Fibroblast of lung (primary cell): ENCODE data around the gene LAGE3. TPM values are rescaled to one million over a fixed set of nuclear protein-coding genes. Genes with fewer than 3 reads are reported as not detected.
A peak's percentile ranks its signal among the peaks of the same experiment; 100 is the strongest.

ENCODE experiments used
- DNase-seq, 2 donors: peaks; one replicate each; pipeline versions ENCODE4 v3.0.0 to v3.0.0-alpha.2; 2010; ENCODE audit warnings: low read depth in 2 of 2
- H2AFZ ChIP-seq: 2 replicates; pipeline ENCODE4 v1.5.1; 2012; ENCODE audit warnings: low read length, control low read depth, inconsistent platforms
- H3K27ac ChIP-seq: 2 replicates; pipeline ENCODE4 v1.5.1; 2011; ENCODE audit warnings: low read length, control low read depth; ENCODE audit not compliant: insufficient read depth
- H3K27me3 ChIP-seq: 2 replicates; pipeline ENCODE4 v1.5.1; 2011; ENCODE audit warnings: mild to moderate bottlenecking, low read length; ENCODE audit not compliant: control insufficient read depth, insufficient read depth
- H3K36me3 ChIP-seq: 2 replicates; pipeline ENCODE4 v1.5.1; 2011; ENCODE audit warnings: low read length; ENCODE audit not compliant: control insufficient read depth, insufficient read depth
- H3K4me1 ChIP-seq: 2 replicates; pipeline ENCODE4 v1.5.1; 2011; ENCODE audit warnings: low read length; ENCODE audit not compliant: control insufficient read depth, insufficient read depth; ENCODE audit errors: extremely low read depth
- H3K4me2 ChIP-seq: 2 replicates; pipeline ENCODE4 v1.5.1; 2011; ENCODE audit warnings: low read length, control low read depth; ENCODE audit not compliant: insufficient read depth; ENCODE audit errors: extremely low read depth
- H3K4me3 ChIP-seq, 4 experiments: fragments of 200-600 bp in 1 of 4; sonication (generic) in 1 of 4; replicated peaks in 1 of 4; 2 replicates each; pipeline ENCODE4 v1.5.1; 2011 to 2016; ENCODE audit warnings: low read length in 4 of 4, low read depth in 3 of 4, mild to moderate bottlenecking in 3 of 4, control low read depth in 2 of 4, inconsistent platforms in 1 of 4, mixed read lengths in 1 of 4; ENCODE audit not compliant: insufficient read depth in 1 of 4; ENCODE audit errors: control extremely low read depth in 1 of 4
- H3K79me2 ChIP-seq: 2 replicates; pipeline ENCODE4 v1.5.1; 2012; ENCODE audit warnings: mild to moderate bottlenecking, low read length, inconsistent platforms; ENCODE audit not compliant: control insufficient read depth, insufficient read depth
- H3K9ac ChIP-seq: 2 replicates; pipeline ENCODE4 v1.5.1; 2011; ENCODE audit warnings: mild to moderate bottlenecking, low read length, control low read depth; ENCODE audit not compliant: insufficient read depth
- H3K9me3 ChIP-seq: 2 replicates; pipeline ENCODE4 v1.5.1; 2012; ENCODE audit warnings: low read depth, low read length; ENCODE audit not compliant: control insufficient read depth, insufficient read depth
- H4K20me1 ChIP-seq: 2 replicates; pipeline ENCODE4 v1.5.1; 2011; ENCODE audit warnings: low read length; ENCODE audit not compliant: control insufficient read depth, insufficient read depth; ENCODE audit errors: extremely low read depth
- CTCF ChIP-seq, 2 donors: IDR thresholded peaks in 1 of 2; conservative IDR thresholded peaks in 1 of 2; 1 replicate in 1 of 2; 2 replicates in 1 of 2; pipeline ENCODE4 v1.5.1; 2011 to 2012; ENCODE audit warnings: low read length in 2 of 2, control low read depth in 1 of 2, inconsistent platforms in 1 of 2, low read depth in 1 of 2, mild to moderate bottlenecking in 1 of 2
- EZH2 ChIP-seq: IDR thresholded peaks from 2 replicates; pipeline ENCODE4 v1.5.1; 2012; ENCODE audit warnings: low read length, control low read depth, mild to moderate bottlenecking; ENCODE audit errors: missing control alignments
- polyA plus RNA-seq, 2 donors: library from polyadenylated mRNA; depleted of rRNA in 1 of 2; stranded (reverse) in 1 of 2; unstranded in 1 of 2; fragments of >200 nt; gene quantifications; 2 replicates each; pipeline ENCODE4 v1.2.1, GENCODE V29; 2011 to 2012; ENCODE audit warnings: missing spikeins in 1 of 2
- total RNA-seq: library from RNA; depleted of rRNA; stranded (reverse); fragments of >200 nt; gene quantifications from 2 replicates; pipeline ENCODE4 v1.2.1, GENCODE V29; 2014

LAGE3 gene
- total and polyA plus RNA-seq, 2 donors (not counting 1 experiment from before 2014, with no cell fraction given) = 6.4 to 13.4 TPM

DNA sequence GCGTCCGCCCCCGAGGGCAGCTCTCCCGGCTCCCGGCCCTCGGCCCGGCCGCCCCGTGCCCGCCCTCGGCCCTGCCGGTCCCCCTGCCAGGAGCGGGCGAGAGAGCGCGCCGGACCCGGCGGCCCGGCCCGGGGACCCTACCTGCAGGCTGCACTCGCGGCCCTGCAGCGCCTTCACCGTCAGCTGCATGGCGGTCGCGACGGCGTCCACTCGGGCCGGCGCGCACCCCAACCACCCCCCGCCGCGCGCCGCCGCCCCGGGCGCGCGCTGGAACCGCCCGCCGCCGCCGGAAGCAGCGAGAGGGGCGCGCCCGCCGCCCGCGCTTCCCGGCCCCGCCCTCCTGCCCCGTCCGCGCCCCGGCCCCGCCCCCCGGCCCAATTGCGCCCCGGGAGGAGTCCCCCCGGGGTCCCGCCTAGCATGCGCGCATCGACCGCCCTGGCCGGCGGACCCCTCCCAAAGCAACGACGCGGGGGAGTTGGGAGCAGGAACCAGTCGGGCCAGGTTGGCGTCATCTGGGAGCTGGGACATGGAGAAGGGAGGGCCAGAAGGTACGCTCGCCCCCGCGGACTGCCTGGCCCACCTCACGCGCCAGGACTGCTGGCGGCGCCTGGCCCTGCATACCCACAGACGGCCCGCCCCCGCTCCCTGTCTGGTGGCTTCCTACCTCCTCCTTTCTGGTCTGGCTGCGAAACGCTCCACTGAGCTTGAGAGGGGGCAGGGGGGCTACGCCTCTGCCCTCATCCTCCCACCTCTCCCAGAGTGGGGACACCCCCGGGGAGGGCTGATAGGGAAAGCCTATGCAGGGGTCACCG is 7.5 kb upstream of the LAGE3 start, which contains the start of gene UBL4A:
Gene UBL4A (minus strand): TSS at position 220 of the 812 bp plus-strand sequence. CDS start 31 bp downstream, at position 189.
- Histone ChIP-seq H3K9me3 (no peaks in the 10 kb centered on the region), H3K27me3 (no peaks in the 10 kb centered on the region), H3K36me3 (peaks cover 5% of the 10 kb centered on the region), H2AFZ (no peak within 1 kb of the TSS), H3K9ac (peak within 1 kb of the TSS; percentile 58), H4K20me1 (no peaks in the 10 kb centered on the region), H3K4me3 (peak within 1 kb of the TSS; percentile 33 to 62 (median 47)), H3K27ac (peak within 1 kb of the TSS; percentile 34), H3K4me1 (peaks cover 2% of the 10 kb centered on the region), H3K4me2 (peak within 1 kb of the TSS; percentile 48), H3K79me2 (peaks cover 4% of the 10 kb centered on the region)
- DNase-seq = peak in 1 of 2 donors; percentile 63
- TF ChIP-seq CTCF (conservative IDR thresholded peaks at IDR 0.05 in 1 of 2, IDR thresholded peaks at IDR 0.05 in 1 of 2; ENCODE audit: low read depth in 1 of 2, low read length in 2 of 2) (no peak), EZH2 (no peak)

- Histone ChIP-seq H4K20me1 (no peaks in the 10 kb centered on the region), H3K79me2 (peaks cover 4% of the 10 kb centered on the region), H3K9me3 (no peaks in the 10 kb centered on the region), H3K4me1 (peaks cover 2% of the 10 kb centered on the region), H3K4me2 (peak overlapping the region; percentile 48), H3K27ac (no peak overlapping the region), H3K9ac (peak overlapping the region; percentile 58), H3K4me3 (peak overlapping the region; percentile 29 to 62 (median 47)), H3K27me3 (no peaks in the 10 kb centered on the region), H3K36me3 (peaks cover 5% of the 10 kb centered on the region), H2AFZ (no peak overlapping the region)
- TF ChIP-seq EZH2 (no peak), CTCF (conservative IDR thresholded peaks at IDR 0.05 in 1 of 2, IDR thresholded peaks at IDR 0.05 in 1 of 2; ENCODE audit: low read depth in 1 of 2, low read length in 2 of 2) (no peak)
- no peak for DNase-seq
Measured at GRCh38 chrX:154486052-154486395, 6.9 kb upstream of the LAGE3 start.

DNA sequence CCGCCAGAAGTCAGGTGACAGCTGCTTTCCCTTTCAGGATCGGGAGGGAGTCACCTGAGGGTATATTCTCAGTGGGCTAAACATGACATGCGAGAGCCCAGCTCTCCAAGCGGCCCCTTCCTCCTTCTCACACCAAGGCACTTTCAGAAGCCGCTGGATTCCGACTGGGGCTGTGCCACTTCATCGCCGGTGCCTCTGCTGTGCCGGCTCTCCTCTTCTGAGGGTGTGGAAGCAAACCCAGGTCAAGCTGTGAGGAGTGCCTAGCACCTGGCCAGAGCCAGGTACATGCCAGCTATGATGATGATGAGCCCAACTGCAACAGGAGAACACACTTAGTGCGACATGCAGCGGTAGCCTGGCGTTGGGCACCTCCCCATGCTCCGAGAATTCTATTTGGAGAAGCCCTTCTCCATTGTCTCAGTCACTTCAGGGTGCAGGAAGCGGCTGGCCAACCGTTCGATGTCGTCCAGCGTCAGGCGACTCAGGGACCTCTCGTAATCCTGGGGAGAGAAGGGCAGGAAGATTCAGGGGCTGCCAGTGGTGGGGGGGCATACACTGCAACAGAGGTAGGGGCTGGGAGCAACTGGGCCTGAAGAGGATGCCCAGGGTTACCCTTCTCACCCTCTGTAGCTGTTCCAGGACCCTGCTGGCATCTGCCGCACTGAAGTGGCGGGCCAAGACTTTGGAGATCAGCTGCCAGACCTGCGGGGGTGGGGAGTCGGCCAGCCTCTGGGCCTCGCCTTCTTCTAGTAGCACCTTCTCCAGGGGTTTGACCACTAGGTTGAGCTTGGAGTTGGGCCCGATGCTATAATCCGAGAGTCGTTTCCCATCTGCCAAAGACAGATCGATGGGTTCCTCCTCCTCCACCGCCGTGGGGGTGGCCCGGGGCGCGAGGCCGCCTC is 6.3 kb upstream of the LAGE3 start:
- peak overlapping the region; percentile 48 for H3K4me2 ChIP-seq
- no peaks in the 10 kb centered on the region for H4K20me1 ChIP-seq
- H3K4me1 ChIP-seq = peaks cover 2% of the 10 kb centered on the region
- H3K9me3 ChIP-seq = no peaks in the 10 kb centered on the region
- peak overlapping the region; percentile 58 for H3K9ac ChIP-seq
- no peak overlapping the region for H3K27ac ChIP-seq
- H3K36me3 ChIP-seq = peaks cover 5% of the 10 kb centered on the region
- TF ChIP-seq EZH2 = no peak
- no peak for TF ChIP-seq CTCF (conservative IDR thresholded peaks at IDR 0.05 in 1 of 2, IDR thresholded peaks at IDR 0.05 in 1 of 2; ENCODE audit: low read depth in 1 of 2, low read length in 2 of 2)
- H3K4me3 ChIP-seq = peak overlapping the region; percentile 33 to 62 (median 47)
- H2AFZ ChIP-seq = no peak overlapping the region
- no peak for DNase-seq
- H3K79me2 ChIP-seq = peaks cover 4% of the 10 kb centered on the region
- no peaks in the 10 kb centered on the region for H3K27me3 ChIP-seq
